Measurements from ENCODE around the gene HSBP1. TPM values are rescaled to one million over a fixed set of nuclear protein-coding genes. Genes with fewer than 3 reads are reported as not detected.

The HSBP1 gene
- total RNA-seq, 1 experiment from 2014 or later, result 197 TPM

DNA sequence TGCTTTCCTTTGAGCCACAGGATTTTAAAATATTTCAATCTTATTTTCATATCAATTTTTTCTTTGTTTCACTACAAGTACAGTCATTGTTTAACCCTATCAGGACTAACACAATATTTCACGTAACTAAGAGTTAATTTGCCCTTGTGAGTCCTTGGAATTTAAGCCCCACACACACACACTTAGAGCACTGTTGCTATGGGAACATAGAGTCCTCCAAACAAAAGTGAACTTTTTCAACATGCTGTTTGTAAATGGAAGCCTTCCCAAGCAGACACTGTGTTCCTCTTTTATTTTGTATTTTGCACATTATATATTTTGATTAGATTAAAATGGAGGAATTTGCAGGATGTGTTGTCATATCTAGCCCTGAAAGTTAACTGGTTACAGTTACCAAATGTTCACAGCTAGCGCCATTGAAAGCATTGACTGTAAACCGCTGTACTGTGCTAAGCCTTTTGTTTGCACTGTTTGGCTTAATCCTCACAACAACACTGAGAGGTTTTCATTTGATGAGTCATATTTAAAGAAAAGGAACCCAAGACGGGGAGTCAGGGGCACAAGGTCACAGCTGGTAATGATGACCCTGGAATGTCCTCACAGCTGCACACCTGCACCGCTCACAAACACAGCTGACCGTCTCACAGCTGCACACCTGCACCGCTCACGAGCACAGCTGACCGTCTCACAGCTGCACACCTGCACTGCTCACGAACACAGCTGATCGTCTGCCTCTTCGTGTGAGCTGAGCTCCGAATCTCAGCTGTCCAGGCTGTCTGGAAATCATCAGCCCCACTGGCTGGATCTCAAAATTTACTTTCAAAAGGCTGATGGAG lies 6.3 kb downstream of the HSBP1 start:
- TF ChIP-seq FOXP4 (CRISPR knock-in tag; IDR thresholded peaks at IDR 0.05) (no peak), KAT7 (CRISPR knock-in tag; IDR thresholded peaks at IDR 0.05; ENCODE audit: borderline replicate concordance) (no peak), IRF2 (CRISPR knock-in tag; IDR thresholded peaks at IDR 0.05; ENCODE audit: borderline replicate concordance, low read depth) (no peak), ZNF138 (CRISPR knock-in tag; conservative IDR thresholded peaks at IDR 0.05) (no peak), GABPB1 (CRISPR knock-in tag; IDR thresholded peaks at IDR 0.05) (no peak), ARID4B (CRISPR knock-in tag; IDR thresholded peaks at IDR 0.05; ENCODE audit: borderline replicate concordance) (no peak), TEAD4 (CRISPR knock-in tag; IDR thresholded peaks at IDR 0.05) (no peak), CREM (CRISPR knock-in tag; IDR thresholded peaks at IDR 0.05) (no peak)
- TF ChIP-seq, protein P1, sequence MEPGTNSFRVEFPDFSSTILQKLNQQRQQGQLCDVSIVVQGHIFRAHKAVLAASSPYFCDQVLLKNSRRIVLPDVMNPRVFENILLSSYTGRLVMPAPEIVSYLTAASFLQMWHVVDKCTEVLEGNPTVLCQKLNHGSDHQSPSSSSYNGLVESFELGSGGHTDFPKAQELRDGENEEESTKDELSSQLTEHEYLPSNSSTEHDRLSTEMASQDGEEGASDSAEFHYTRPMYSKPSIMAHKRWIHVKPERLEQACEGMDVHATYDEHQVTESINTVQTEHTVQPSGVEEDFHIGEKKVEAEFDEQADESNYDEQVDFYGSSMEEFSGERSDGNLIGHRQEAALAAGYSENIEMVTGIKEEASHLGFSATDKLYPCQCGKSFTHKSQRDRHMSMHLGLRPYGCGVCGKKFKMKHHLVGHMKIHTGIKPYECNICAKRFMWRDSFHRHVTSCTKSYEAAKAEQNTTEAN (CRISPR knock-in tag; IDR thresholded peaks at IDR 0.05), result no peak
- TF ChIP-seq, protein P2, sequence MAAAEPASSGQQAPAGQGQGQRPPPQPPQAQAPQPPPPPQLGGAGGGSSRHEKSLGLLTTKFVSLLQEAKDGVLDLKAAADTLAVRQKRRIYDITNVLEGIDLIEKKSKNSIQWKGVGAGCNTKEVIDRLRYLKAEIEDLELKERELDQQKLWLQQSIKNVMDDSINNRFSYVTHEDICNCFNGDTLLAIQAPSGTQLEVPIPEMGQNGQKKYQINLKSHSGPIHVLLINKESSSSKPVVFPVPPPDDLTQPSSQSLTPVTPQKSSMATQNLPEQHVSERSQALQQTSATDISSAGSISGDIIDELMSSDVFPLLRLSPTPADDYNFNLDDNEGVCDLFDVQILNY (CRISPR knock-in tag; IDR thresholded peaks at IDR 0.05), result no peak
- TF ChIP-seq, protein P3, sequence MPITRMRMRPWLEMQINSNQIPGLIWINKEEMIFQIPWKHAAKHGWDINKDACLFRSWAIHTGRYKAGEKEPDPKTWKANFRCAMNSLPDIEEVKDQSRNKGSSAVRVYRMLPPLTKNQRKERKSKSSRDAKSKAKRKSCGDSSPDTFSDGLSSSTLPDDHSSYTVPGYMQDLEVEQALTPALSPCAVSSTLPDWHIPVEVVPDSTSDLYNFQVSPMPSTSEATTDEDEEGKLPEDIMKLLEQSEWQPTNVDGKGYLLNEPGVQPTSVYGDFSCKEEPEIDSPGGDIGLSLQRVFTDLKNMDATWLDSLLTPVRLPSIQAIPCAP (CRISPR knock-in tag; IDR thresholded peaks at IDR 0.05), result no peak
- DNase-seq (ENCODE audit: low spot score) (no peak), ATAC-seq (peak; percentile 57)
- CTCF ChIA-PET, result interaction anchor here (0.6 to 1.3 kb wide), 2 partner anchors 10 to 140 kb away, joined by 3 to 4 read pairs; no protein-coding TSS in a partner anchor
- no peaks in the 10 kb centered on the region for H3K27me3 Mint-ChIP-seq (ENCODE audit: low read depth)
- H3K27ac Mint-ChIP-seq, result peak overlapping the region; percentile 76; the same call in 1 of the 2 replicates
- H3K4me1 Mint-ChIP-seq, result peaks cover 32% of the 10 kb centered on the region
- H3K36me3 Mint-ChIP-seq, result peaks cover 38% of the 10 kb centered on the region
- H3K4me3 Mint-ChIP-seq, result no peak overlapping the region
- POLR2A ChIA-PET, result interaction anchor here (0.6 kb wide), 1 partner anchor 200 kb away, joined by 3 read pairs; no protein-coding TSS in a partner anchor
- H3K9me3 Mint-ChIP-seq, result no peaks in the 10 kb centered on the region

DNA sequence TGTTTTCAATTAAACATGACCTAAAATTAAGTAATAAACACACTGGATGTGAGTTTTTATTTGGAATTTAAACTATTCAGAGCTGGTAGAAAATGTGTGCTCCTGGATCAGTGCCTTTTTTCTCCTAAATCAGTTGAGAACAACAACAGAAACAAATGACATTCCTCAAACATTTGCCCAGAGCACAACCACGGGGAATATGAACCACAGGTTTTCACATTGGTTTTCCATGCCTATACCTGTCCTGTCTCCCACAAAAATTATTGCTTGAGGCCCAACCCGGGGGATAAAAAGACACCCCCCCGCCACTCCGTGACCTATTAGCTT lies 6.8 kb downstream of the HSBP1 start:
- CTCF ChIA-PET, result interaction anchor here (1.3 kb wide), 1 partner anchor 10 kb away, joined by 4 read pairs; no protein-coding TSS in a partner anchor
- POLR2A ChIA-PET, result no interaction called here
- Mint-ChIP-seq H3K4me1 (peaks cover 29% of the 10 kb centered on the region), H3K4me3 (no peak overlapping the region), H3K36me3 (peaks cover 34% of the 10 kb centered on the region), H3K9me3 (no peaks in the 10 kb centered on the region), H3K27me3 (ENCODE audit: low read depth) (no peaks in the 10 kb centered on the region), H3K27ac (peak overlapping the region; percentile 76; the same call in 1 of the 2 replicates)
- no peak for DNase-seq (ENCODE audit: low spot score)
- no peak for ATAC-seq
- no peak for TF ChIP-seq ZNF317 (CRISPR knock-in tag; IDR thresholded peaks at IDR 0.05; ENCODE audit: borderline replicate concordance, low read depth)
- TF ChIP-seq JUN (CRISPR knock-in tag; IDR thresholded peaks at IDR 0.05), result no peak
- TF ChIP-seq, protein P4, sequence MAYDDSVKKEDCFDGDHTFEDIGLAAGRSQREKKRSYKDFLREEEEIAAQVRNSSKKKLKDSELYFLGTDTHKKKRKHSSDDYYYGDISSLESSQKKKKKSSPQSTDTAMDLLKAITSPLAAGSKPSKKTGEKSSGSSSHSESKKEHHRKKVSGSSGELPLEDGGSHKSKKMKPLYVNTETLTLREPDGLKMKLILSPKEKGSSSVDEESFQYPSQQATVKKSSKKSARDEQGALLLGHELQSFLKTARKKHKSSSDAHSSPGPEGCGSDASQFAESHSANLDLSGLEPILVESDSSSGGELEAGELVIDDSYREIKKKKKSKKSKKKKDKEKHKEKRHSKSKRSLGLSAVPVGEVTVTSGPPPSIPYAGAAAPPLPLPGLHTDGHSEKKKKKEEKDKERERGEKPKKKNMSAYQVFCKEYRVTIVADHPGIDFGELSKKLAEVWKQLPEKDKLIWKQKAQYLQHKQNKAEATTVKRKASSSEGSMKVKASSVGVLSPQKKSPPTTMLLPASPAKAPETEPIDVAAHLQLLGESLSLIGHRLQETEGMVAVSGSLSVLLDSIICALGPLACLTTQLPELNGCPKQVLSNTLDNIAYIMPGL (CRISPR knock-in tag; IDR thresholded peaks at IDR 0.05), result no peak
- TF ChIP-seq E2F1 (CRISPR knock-in tag; IDR thresholded peaks at IDR 0.05), result no peak
- no peak for TF ChIP-seq ZSCAN18 (CRISPR knock-in tag; IDR thresholded peaks at IDR 0.05)
- no peak for TF ChIP-seq TEAD4 (CRISPR knock-in tag; IDR thresholded peaks at IDR 0.05)
- TF ChIP-seq GTF2I (CRISPR knock-in tag; conservative IDR thresholded peaks at IDR 0.05), result no peak
- TF ChIP-seq TEAD1 (CRISPR knock-in tag; IDR thresholded peaks at IDR 0.05), result no peak

All from WTC11 (cell line).